HepG2 (cell line): Measurements from ENCODE around the gene CCDC192. TPM values are rescaled to one million over a fixed set of nuclear protein-coding genes. Genes with fewer than 3 reads are reported as not detected.

Source experiments
- ATAC-seq: fragments of 200-7000 bp; cut with Tn5 transposase; 3 replicates; pipeline ENCODE4 v1.9.1; 2020; ENCODE audit warnings: mild to moderate bottlenecking, moderate library complexity
- BruUV-seq: library from RNA; stranded (reverse); fragments of 400-500 nt; replicated peaks from 2 replicates; lab custom pipeline; 2021; lab: Mats Ljungman, UMichigan
- CTCF ChIA-PET: fragments of 300-600 bp; formaldehyde crosslinking; extraction: SDS; loops from one replicate; lab custom pipeline; 2021; ENCODE audit warnings: low total read pairs, inconsistent platforms, low intra/inter-chr PET ratio; lab: Yijun Ruan, JAX
- POLR2A ChIA-PET: fragments of 350-600 bp; sonication (Branson Sonifier 250); formaldehyde crosslinking; loops from one replicate; lab custom pipeline; 2020; ENCODE audit warnings: antibody characterized with exemption, inconsistent platforms; lab: Yijun Ruan, JAX
- DNase-seq: peaks from one replicate; pipeline ENCODE4 v3.0.0-alpha.2; 2015; ENCODE audit warnings: low spot score
- FAIRE-seq: peaks from 3 replicates; lab custom pipeline; 2011; peaks lifted over from hg19 to GRCh38; lab: Jason Lieb, UNC
- H2AFZ ChIP-seq: one replicate; pipeline ENCODE4 v1.6.1; 2011; ENCODE audit warnings: low read length, inconsistent platforms
- H3K27ac ChIP-seq: fragments of 300-600 bp; 3 replicates; pipeline ENCODE4 v1.8.0; 2011; ENCODE audit warnings: mixed run types, mild to moderate bottlenecking, mixed read lengths, low read length, inconsistent platforms; ENCODE audit not compliant: insufficient read depth; ENCODE audit errors: extremely low read length
- H3K27me3 ChIP-seq, 2 experiments: fragments of 200-600 bp in 1 of 2; 2 replicates in 1 of 2; 3 replicates in 1 of 2; pipeline versions ENCODE4 v1.6.0 to v1.8.0; 2011; ENCODE audit warnings: low read length in 2 of 2, mild to moderate bottlenecking in 2 of 2, moderate library complexity in 2 of 2, inconsistent platforms in 1 of 2; ENCODE audit not compliant: insufficient read depth in 2 of 2, control insufficient read depth in 1 of 2
- H3K36me3 ChIP-seq, 2 experiments: fragments of 200-600 bp in 1 of 2; replicated peaks in 1 of 2; 2 replicates in 1 of 2; 3 replicates in 1 of 2; pipeline versions ENCODE4 v1.5.1 to v1.8.0; 2011; ENCODE audit warnings: low read length in 2 of 2, inconsistent platforms in 1 of 2; ENCODE audit not compliant: insufficient read depth in 2 of 2, control insufficient read depth in 1 of 2
- H3K4me1 ChIP-seq: 2 replicates; pipeline ENCODE4 v1.5.1; 2012; ENCODE audit warnings: low read length, inconsistent platforms; ENCODE audit not compliant: insufficient read depth
- H3K4me2 ChIP-seq: 2 replicates; pipeline ENCODE4 v1.6.0; 2011; ENCODE audit warnings: low read depth, low read length, inconsistent platforms
- H3K4me3 ChIP-seq, 3 experiments: fragments of 200-600 bp in 1 of 3; sonication (generic), shearing (Covaris generic) in 1 of 3; replicated peaks in 1 of 3; 2 replicates each; pipeline ENCODE4 v1.5.1; 2011 to 2016; ENCODE audit warnings: low read length in 3 of 3, inconsistent platforms in 2 of 3, low read depth in 2 of 3, mild to moderate bottlenecking in 2 of 3, control low read depth in 1 of 3, mixed read lengths in 1 of 3; ENCODE audit not compliant: insufficient read depth in 1 of 3
- H3K79me2 ChIP-seq: one replicate; pipeline ENCODE4 v1.6.1; 2011; ENCODE audit warnings: low read length, inconsistent platforms; ENCODE audit not compliant: insufficient read depth
- H3K9ac ChIP-seq: 2 replicates; pipeline ENCODE4 v1.6.0; 2011; ENCODE audit warnings: mild to moderate bottlenecking, low read depth, low read length, inconsistent platforms; ENCODE audit not compliant: insufficient read depth
- H3K9me3 ChIP-seq: 2 replicates; pipeline ENCODE4 v1.5.1; 2012; ENCODE audit warnings: mild to moderate bottlenecking, low read length
- H4K20me1 ChIP-seq: 2 replicates; pipeline ENCODE4 v1.6.0; 2011; ENCODE audit warnings: inconsistent platforms, mild to moderate bottlenecking, low read length, moderate library complexity; ENCODE audit not compliant: insufficient read depth
- CEBPB ChIP-seq: IDR thresholded peaks from 2 replicates; pipeline ENCODE4 v1.6.1; 2011; ENCODE audit warnings: low read depth, low read length, improper control_type of control experiment, borderline replicate concordance
- IRX3 ChIP-seq: sonication (generic); formaldehyde crosslinking; IDR thresholded peaks from 2 replicates; pipeline ENCODE4 v1.8.1; 2023; ENCODE audit warnings: mild to moderate bottlenecking, low read depth, missing genetic modification reagents, borderline replicate concordance
- MBD4 ChIP-seq: IDR thresholded peaks from 2 replicates; pipeline ENCODE4 v1.6.1; 2012; ENCODE audit warnings: low read length, inconsistent platforms, borderline replicate concordance
- NFIC ChIP-seq: IDR thresholded peaks from 2 replicates; pipeline ENCODE4 v1.6.1; 2012; ENCODE audit warnings: mild to moderate bottlenecking, low read length, inconsistent platforms
- RBM22 ChIP-seq: fragments of 200-400 bp; formaldehyde crosslinking; optimal IDR thresholded peaks from 2 replicates; pipeline ENCODE3; 2017; ENCODE audit warnings: mild to moderate bottlenecking, low read length, moderate library complexity
- ZKSCAN1 ChIP-seq: fragments of 150-350 bp; IDR thresholded peaks from 2 replicates; pipeline ENCODE4 v1.6.1; 2014; ENCODE audit warnings: low read length
- ZNF121 ChIP-seq: sonication (generic); formaldehyde crosslinking; IDR thresholded peaks from 2 replicates; pipeline ENCODE4 v1.5.0; 2020; ENCODE audit warnings: mild to moderate bottlenecking, missing genetic modification reagents
- ZNF232 ChIP-seq: sonication (generic); formaldehyde crosslinking; IDR thresholded peaks from 2 replicates; pipeline ENCODE4 v1.4.0; 2020; ENCODE audit warnings: missing genetic modification reagents, borderline replicate concordance
- ZXDC ChIP-seq: sonication (generic); formaldehyde crosslinking; IDR thresholded peaks from 2 replicates; pipeline ENCODE4 v1.5.0; 2020; ENCODE audit warnings: mild to moderate bottlenecking, missing genetic modification reagents
- WGBS: methylation state at CpG from one replicate; pipeline ENCODE4 v1.1.6; 2017; ENCODE audit warnings: low lambda C conversion rate; 5-methylcytosine and 5-hydroxymethylcytosine counted together
- in situ Hi-C: cut with HindIII; loops from 2 replicates; pipeline ENCODE4 v1.10.0; 2017; ENCODE audit warnings: low pct_unique_long_range_greater_than_20kb; ENCODE audit not compliant: extremely low pct_ligation_motif_present
- intact Hi-C: fragments of 100-400 bp; cut with micrococcal nuclease; formaldehyde crosslinking; loops from one replicate; pipeline ENCODE4 v1.10.0; 2022; ENCODE audit not compliant: unreplicated experiment
- polyA plus RNA-seq, 8 experiments: library from polyadenylated mRNA; depleted of rRNA in 3 of 8; stranded (reverse) in 7 of 8; unstranded in 1 of 8; fragments of >200 nt; fragmentation: Illumina TruSeq in 4 of 8; extraction: Trizol in 4 of 8; gene quantifications; 2 replicates each; pipeline versions ENCODE4 v1.2.1 to v1.2.3, GENCODE V29; 2011 to 2016; ENCODE audit warnings: low read depth in 4 of 8, missing spikeins in 1 of 8, mixed read lengths in 1 of 8; ENCODE audit not compliant: insufficient read depth in 1 of 8
- total RNA-seq, 5 experiments: library from RNA; depleted of rRNA; stranded (reverse); fragments of >200 nt; fragmentation: Illumina TruSeq; extraction: Trizol; gene quantifications; 2 replicates each; pipeline ENCODE4 v1.2.3, GENCODE V29; 2016; ENCODE audit warnings: low read depth in 1 of 5
- TF ChIP-seq, protein P1 (sequence below): sonication (generic); formaldehyde crosslinking; IDR thresholded peaks from 2 replicates; pipeline ENCODE4 v1.8.0; 2022; ENCODE audit warnings: mild to moderate bottlenecking, missing genetic modification reagents; ENCODE audit not compliant: insufficient replicate concordance

CCDC192 gene
- total and polyA plus RNA-seq, 2 of the 13 experiments (the other 11 are each of a cell fraction or from before 2014, with no cell fraction given): not detected

GRCh38 chr5:127834094-127834531 is 130.9 kb downstream of the CCDC192 start (continued):
- TF ChIP-seq, protein P1, sequence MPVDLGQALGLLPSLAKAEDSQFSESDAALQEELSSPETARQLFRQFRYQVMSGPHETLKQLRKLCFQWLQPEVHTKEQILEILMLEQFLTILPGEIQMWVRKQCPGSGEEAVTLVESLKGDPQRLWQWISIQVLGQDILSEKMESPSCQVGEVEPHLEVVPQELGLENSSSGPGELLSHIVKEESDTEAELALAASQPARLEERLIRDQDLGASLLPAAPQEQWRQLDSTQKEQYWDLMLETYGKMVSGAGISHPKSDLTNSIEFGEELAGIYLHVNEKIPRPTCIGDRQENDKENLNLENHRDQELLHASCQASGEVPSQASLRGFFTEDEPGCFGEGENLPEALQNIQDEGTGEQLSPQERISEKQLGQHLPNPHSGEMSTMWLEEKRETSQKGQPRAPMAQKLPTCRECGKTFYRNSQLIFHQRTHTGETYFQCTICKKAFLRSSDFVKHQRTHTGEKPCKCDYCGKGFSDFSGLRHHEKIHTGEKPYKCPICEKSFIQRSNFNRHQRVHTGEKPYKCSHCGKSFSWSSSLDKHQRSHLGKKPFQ: no peak
- TF ChIP-seq ZXDC (CRISPR knock-in tag) (no peak), ZKSCAN1 (no peak), MBD4 (no peak), ZNF232 (CRISPR knock-in tag) (no peak), NFIC (no peak), RBM22 (no peak), IRX3 (CRISPR knock-in tag) (no peak)

DNA sequence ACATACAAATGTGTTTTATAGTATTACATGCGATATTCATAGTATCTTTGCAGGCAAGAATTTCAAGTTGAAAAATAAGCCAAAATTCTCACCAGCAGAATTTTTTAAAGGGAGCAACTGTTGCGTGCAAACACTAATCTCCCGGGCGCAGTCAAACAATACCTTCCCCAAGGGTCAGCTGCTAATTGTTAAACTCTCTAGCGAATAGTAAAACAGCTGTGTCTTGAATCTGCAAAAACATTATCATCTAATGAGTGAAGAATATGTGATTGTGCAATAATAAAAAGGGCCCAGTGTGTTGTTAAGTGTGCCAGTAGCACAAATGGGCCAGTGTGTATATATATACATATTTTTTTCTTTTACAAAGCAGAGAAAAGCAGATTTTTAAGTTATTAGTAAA is 131.4 kb downstream of the CCDC192 start:
- Histone ChIP-seq H4K20me1 (no peaks in the 10 kb centered on the region), H2AFZ (no peak overlapping the region), H3K4me2 (no peak overlapping the region), H3K27me3 (no peaks in the 10 kb centered on the region), H3K4me1 (no peaks in the 10 kb centered on the region), H3K27ac (no peak overlapping the region), H3K36me3 (no peaks in the 10 kb centered on the region), H3K9ac (no peak overlapping the region), H3K9me3 (no peaks in the 10 kb centered on the region), H3K79me2 (no peaks in the 10 kb centered on the region), H3K4me3 (no peak overlapping the region)
- no TSS peak for BruUV-seq
- TF ChIP-seq ZNF121: no peak
- peak; percentile 75 for TF ChIP-seq CEBPB
- ChIA-PET POLR2A (no interaction called here), CTCF (no interaction called here)
- FAIRE-seq (no peak), DNase-seq (no peak), ATAC-seq (no peak)
- 16% methylated on average over 5 of the region's 5 CpGs for WGBS
- in situ Hi-C loops (no loop called here), intact Hi-C loops (no loop called here)
